Immature natural killer cell (primary cell): Measurements from ENCODE around the gene SF3A1. TPM values are rescaled to one million over a fixed set of nuclear protein-coding genes. Genes with fewer than 3 reads are reported as not detected.

Experiments
- DNase-seq, 3 donors: peaks; one replicate each; pipeline ENCODE4 v3.0.0; 2022; ENCODE audit warnings: mixed read lengths in 1 of 3
- H3K27ac Mint-ChIP-seq, 6 donors: one replicate each; pipeline ENCODE4 v1.8.0; 2020; ENCODE audit warnings: mixed read lengths in 6 of 6, mild to moderate bottlenecking in 5 of 6, inconsistent platforms in 4 of 6, moderate library complexity in 3 of 6
- H3K27me3 Mint-ChIP-seq, 3 donors: one replicate each; pipeline ENCODE4 v1.8.0; 2020 to 2021; ENCODE audit warnings: low read depth in 3 of 3, mild to moderate bottlenecking in 3 of 3, mixed read lengths in 3 of 3, moderate library complexity in 3 of 3, inconsistent platforms in 1 of 3
- H3K36me3 Mint-ChIP-seq, 3 donors: one replicate each; pipeline ENCODE4 v1.8.0; 2020; ENCODE audit warnings: mixed read lengths in 3 of 3, inconsistent platforms in 2 of 3, mild to moderate bottlenecking in 2 of 3
- H3K4me1 Mint-ChIP-seq, 2 donors: one replicate each; pipeline ENCODE4 v1.8.0; 2020; ENCODE audit warnings: inconsistent platforms in 2 of 2, mild to moderate bottlenecking in 2 of 2, mixed read lengths in 2 of 2, moderate library complexity in 1 of 2
- H3K4me3 Mint-ChIP-seq, 5 donors: one replicate each; pipeline ENCODE4 v1.8.0; 2020; ENCODE audit warnings: mild to moderate bottlenecking in 5 of 5, mixed read lengths in 5 of 5, inconsistent platforms in 3 of 5, moderate library complexity in 3 of 5
- H3K9me3 Mint-ChIP-seq, 6 donors: one replicate each; pipeline ENCODE4 v1.8.0; 2020; ENCODE audit warnings: mild to moderate bottlenecking in 6 of 6, mixed read lengths in 6 of 6, inconsistent platforms in 4 of 6, moderate library complexity in 3 of 6
- polyA plus RNA-seq, 3 donors: library from polyadenylated mRNA; unstranded; fragments of 300-500 nt; fragmentation: Illumina TruSeq; gene quantifications; one replicate each; pipeline ENCODE4 v1.2.3, GENCODE V29; 2021

SF3A1 gene
- polyA plus RNA-seq, 3 donors from 2014 or later, result 35.5 to 133 (median 69.6) TPM

DNA sequence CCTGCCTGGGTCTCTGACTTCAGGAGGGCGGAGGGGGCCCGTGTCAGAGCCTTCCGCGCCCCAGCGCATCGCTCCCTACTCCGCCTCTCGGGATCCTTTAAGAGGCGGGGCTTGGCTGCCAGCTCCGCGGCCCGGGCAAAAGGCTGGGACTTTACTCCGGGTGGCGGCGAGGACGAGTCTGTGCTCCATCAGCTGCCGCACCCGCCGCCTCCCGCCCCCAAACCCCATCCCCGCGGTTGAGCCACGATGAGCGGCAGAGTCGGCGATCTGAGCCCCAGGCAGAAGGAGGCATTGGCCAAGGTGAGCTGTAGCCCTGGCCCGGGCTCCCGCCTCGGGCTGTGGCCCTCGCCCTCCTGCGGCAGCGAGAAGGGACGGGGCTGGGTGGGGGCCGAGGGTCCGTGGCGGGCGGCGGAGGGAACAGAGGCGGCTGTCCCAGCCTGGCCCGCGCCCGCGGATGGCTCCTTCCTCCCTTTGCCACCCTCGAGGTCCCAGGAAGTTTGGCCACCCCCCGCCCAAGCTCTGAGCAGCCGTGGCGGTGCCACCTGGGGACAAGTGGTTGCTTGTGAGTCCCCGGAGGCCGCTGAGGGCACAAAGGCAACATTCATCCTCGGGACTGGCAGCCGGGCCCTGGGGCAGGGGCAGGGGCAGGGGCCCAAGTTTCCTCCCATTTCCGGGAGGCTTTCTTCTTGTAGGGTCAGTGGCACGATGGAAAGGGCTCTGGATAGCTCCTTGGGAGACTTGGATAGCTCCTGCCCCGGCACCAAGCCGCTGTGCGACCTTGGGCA lies 40.4 kb upstream of the SF3A1 start, which contains the start of gene SEC14L2:
Gene SEC14L2, plus strand, starts transcription at position 148 of the 785 bp plus-strand sequence. Its CDS starts 99 bp downstream, at position 247.
- Mint-ChIP-seq H3K36me3 (no peaks in the 10 kb centered on the region), H3K4me1 (peaks cover 17 to 25% of the 10 kb centered on the region in 2 donors), H3K9me3 (no peaks in the 10 kb centered on the region), H3K27ac (no peak within 1 kb of the TSS), H3K4me3 (peak within 1 kb of the TSS; percentile 38 to 73 (median 51)), H3K27me3 (peaks cover 9 to 35% (median 16%) of the 10 kb centered on the region in 3 donors)
- peak in 1 of 3 donors; percentile 9 for DNase-seq

- Mint-ChIP-seq H3K27ac (no peak overlapping the region), H3K36me3 (no peaks in the 10 kb centered on the region), H3K9me3 (no peaks in the 10 kb centered on the region), H3K4me1 (peaks cover 15 to 23% of the 10 kb centered on the region in 2 donors), H3K4me3 (no peak overlapping the region), H3K27me3 (peaks cover 9 to 27% (median 11%) of the 10 kb centered on the region in 3 donors)
- no peak for DNase-seq
Observed at GRCh38 chr22:30393885-30394284, 37.2 kb upstream of the SF3A1 start.

GRCh38 chr22:30393322-30393680 lies 36.6 kb upstream of the SF3A1 start:
- Mint-ChIP-seq H3K27ac (no peak overlapping the region), H3K36me3 (no peaks in the 10 kb centered on the region), H3K9me3 (no peaks in the 10 kb centered on the region), H3K4me3 (no peak overlapping the region), H3K4me1 (peaks cover 9 to 17% of the 10 kb centered on the region in 2 donors), H3K27me3 (peaks cover 7 to 22% (median 8%) of the 10 kb centered on the region in 3 donors)
- no peak for DNase-seq

DNA sequence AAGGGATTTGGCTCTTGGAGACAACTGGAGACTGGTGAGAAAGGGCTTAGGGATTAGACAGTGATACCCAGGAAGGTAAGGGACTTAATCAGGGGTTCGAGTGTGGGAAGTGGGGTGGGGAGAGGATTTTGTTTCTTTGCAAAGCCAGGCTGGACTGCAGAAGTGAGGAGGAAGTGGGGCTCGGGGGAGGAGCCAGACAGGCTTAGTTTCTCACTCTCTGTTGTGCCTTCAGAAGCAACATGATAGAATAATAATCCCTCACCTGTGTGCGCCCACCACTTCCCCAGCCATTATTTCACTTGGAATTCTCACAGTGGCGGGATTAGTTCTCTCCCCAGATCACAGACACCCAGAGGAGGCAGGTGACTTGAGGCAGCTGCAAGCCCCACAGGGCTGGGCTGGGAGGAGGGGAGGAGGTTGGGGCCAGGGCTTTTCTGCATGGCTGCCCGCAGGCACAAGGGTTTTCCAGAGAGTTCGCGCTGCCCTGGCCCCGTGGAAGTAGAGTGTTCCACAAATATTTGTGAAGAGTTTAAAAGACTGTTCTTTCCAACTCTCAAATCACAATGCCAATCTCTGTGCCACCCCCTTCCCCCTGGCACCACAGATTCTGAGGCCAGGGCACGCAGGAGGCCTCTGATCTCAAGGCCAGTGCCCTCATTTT lies 36.1 kb upstream of the SF3A1 start:
- Mint-ChIP-seq H3K36me3 (no peaks in the 10 kb centered on the region), H3K4me1 (peaks cover 4 to 12% of the 10 kb centered on the region in 2 donors), H3K27ac (no peak overlapping the region), H3K4me3 (no peak overlapping the region), H3K27me3 (peaks cover 1 to 22% (median 8%) of the 10 kb centered on the region in 3 donors), H3K9me3 (no peaks in the 10 kb centered on the region)
- no peak for DNase-seq

DNA sequence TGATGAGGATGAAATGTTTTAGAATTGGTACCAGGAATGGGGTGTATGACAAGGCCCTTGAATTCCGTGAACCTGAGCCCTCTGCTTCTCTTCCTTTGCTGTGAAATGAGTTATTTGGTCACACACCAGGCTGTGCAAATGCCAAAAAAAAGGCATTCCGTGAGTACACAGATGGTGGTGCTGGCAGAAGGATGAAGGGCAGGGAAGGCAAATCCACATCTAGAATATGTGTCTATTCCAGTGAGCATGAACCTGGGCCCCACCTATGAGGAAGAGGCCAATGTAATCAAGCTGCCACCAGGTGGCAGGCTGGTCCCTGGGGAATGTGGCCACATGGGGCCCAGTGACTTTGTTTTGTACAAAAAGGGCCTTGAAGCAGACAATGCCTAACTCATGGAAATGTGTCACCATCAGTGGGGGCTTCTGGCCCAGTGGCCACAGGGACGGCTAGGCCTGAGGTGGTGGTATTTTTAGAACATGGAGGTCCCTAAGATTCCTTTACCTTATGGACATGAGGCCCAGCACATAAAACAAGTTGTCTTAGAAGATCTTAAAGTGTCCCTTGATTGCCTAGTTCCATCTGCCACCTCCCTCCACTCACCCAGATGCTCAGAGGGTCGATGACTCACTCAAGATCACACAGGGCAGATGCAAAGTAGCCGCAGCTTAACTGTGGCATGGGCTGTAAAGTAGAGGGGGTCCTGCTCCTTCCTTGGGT lies 34.4 kb upstream of the SF3A1 start:
- Mint-ChIP-seq H3K27me3 (peaks cover 0 to 17% (median 8%) of the 10 kb centered on the region in 3 donors), H3K27ac (peak overlapping the region in 3 of 6 donors; percentile 29 to 84 (median 64)), H3K9me3 (no peaks in the 10 kb centered on the region), H3K4me1 (peaks cover 6 to 8% of the 10 kb centered on the region in 2 donors), H3K36me3 (no peaks in the 10 kb centered on the region), H3K4me3 (no peak overlapping the region)
- DNase-seq, result peak; percentile 59 to 72 (median 61)

- peaks cover 0 to 3% (median 0%) of the 10 kb centered on the region in 3 donors for H3K36me3 Mint-ChIP-seq
- peak within 1 kb of the TSS in 5 of 6 donors; percentile 44 to 85 (median 59) for H3K27ac Mint-ChIP-seq
- peak; percentile 84 to 86 (median 84) for DNase-seq
- H3K4me1 Mint-ChIP-seq, result peaks cover 0 to 8% of the 10 kb centered on the region in 2 donors
- peak within 1 kb of the TSS; percentile 71 to 86 (median 79) for H3K4me3 Mint-ChIP-seq
- H3K27me3 Mint-ChIP-seq, result peaks cover 2 to 4% (median 3%) of the 10 kb centered on the region in 3 donors
- no peaks in the 10 kb centered on the region for H3K9me3 Mint-ChIP-seq
Observed at GRCh38 chr22:30386960-30387827, 30.5 kb upstream of the SF3A1 start, which contains the start of gene RNF215. Gene RNF215 (minus strand): TSS chr22:30387411. CDS start chr22:30387313, 98 bp downstream.

DNA sequence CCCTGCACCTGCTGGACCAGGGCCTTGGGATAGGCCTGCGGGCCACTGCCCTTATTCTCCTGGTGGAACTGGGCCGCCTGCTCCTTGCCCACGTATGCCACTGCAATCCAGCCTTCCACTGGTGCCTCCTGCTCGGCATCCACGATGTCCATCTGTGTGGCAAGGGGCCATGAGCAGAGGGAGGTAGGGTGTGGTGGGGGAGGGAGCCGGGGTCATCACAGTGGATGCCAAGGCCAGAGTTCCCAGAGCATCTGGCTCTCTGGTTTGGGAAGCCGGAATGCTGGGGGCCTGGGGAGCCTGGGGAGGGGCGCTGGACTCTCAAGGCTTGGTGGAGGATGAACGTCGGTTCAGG lies 29.9 kb upstream of the SF3A1 start:
- Mint-ChIP-seq H3K27me3 (peaks cover 2 to 4% (median 4%) of the 10 kb centered on the region in 3 donors), H3K4me3 (peak overlapping the region; percentile 70 to 86 (median 79)), H3K36me3 (peaks cover 0 to 3% (median 0%) of the 10 kb centered on the region in 3 donors), H3K27ac (peak overlapping the region in 3 of 6 donors; percentile 32 to 83 (median 57)), H3K9me3 (no peaks in the 10 kb centered on the region), H3K4me1 (peaks cover 0 to 8% of the 10 kb centered on the region in 2 donors)
- no peak for DNase-seq

GRCh38 chr22:30385942-30386341 lies 29.2 kb upstream of the SF3A1 start:
- Mint-ChIP-seq H3K9me3 (no peaks in the 10 kb centered on the region), H3K27me3 (peaks cover 2 to 4% (median 2%) of the 10 kb centered on the region in 3 donors), H3K4me1 (peaks cover 0 to 8% of the 10 kb centered on the region in 2 donors), H3K4me3 (peak overlapping the region; percentile 7 to 86 (median 71)), H3K36me3 (peaks cover 0 to 3% (median 0%) of the 10 kb centered on the region in 3 donors), H3K27ac (peak overlapping the region in 2 of 6 donors; percentile 33 to 69)
- no peak for DNase-seq

GRCh38 chr22:30383061-30383460 lies 26.4 kb upstream of the SF3A1 start:
- Mint-ChIP-seq H3K27ac (no peak overlapping the region), H3K9me3 (no peaks in the 10 kb centered on the region), H3K36me3 (peaks cover 0 to 4% (median 0%) of the 10 kb centered on the region in 3 donors), H3K4me1 (peaks cover 0 to 8% of the 10 kb centered on the region in 2 donors), H3K4me3 (no peak overlapping the region), H3K27me3 (peaks cover 2 to 4% (median 2%) of the 10 kb centered on the region in 3 donors)
- DNase-seq, result no peak

DNA sequence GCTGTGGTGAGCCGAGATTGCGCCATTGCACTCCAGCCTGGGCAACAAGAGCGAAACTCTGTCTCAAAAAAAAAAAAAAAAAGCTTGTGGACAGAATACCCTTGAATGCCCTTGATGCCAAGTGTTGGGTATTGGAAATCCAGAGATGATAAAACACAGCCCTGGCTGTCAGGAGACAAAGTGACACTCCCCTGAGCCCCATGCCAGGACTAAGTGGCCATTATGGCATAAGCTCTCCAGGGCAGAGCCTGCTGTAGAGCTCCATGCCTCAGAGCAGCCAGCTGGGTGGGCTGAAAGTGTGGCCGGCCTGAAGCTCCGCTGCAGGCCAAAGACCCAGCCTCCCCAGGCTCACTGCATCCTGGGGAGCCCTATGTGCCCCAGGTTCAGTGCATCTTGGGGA lies 25.6 kb upstream of the SF3A1 start:
- Mint-ChIP-seq H3K9me3 (no peaks in the 10 kb centered on the region), H3K4me3 (no peak overlapping the region), H3K27me3 (peaks cover 2 to 3% (median 2%) of the 10 kb centered on the region in 3 donors), H3K4me1 (peaks cover 0 to 5% of the 10 kb centered on the region in 2 donors), H3K27ac (no peak overlapping the region), H3K36me3 (peaks cover 0 to 7% (median 0%) of the 10 kb centered on the region in 3 donors)
- no peak for DNase-seq

DNA sequence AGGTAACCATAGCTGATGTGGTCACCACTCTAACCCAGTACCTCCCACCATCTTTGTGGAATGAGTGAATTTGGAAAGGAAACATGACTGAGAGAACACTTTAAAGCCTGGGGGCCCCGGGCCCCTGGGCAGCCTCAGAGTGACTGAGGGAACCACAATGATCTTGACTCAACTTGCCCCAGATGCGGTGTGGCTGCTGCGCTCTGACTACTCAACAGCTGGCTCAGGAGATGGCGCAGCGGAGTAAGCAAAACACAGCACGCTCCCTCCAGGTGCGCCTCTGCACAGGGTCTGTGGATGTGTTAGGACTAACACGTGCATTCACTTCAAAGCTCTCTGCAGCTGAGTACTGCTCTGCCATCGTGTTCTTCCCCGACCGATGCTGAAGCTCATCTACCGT lies 24.6 kb upstream of the SF3A1 start:
- peaks cover 0 to 7% (median 0%) of the 10 kb centered on the region in 3 donors for H3K36me3 Mint-ChIP-seq
- H3K27ac Mint-ChIP-seq, result no peak overlapping the region
- DNase-seq, result no peak
- peaks cover 2% of the 10 kb centered on the region in 3 donors for H3K27me3 Mint-ChIP-seq
- H3K9me3 Mint-ChIP-seq, result no peaks in the 10 kb centered on the region
- H3K4me1 Mint-ChIP-seq, result peaks cover 0 to 1% of the 10 kb centered on the region in 2 donors
- H3K4me3 Mint-ChIP-seq, result no peak overlapping the region

- Mint-ChIP-seq H3K36me3 (peaks cover 0 to 7% (median 0%) of the 10 kb centered on the region in 3 donors), H3K9me3 (no peaks in the 10 kb centered on the region), H3K4me1 (no peaks in the 10 kb centered on the region), H3K4me3 (no peak overlapping the region), H3K27me3 (peaks cover 2 to 4% (median 2%) of the 10 kb centered on the region in 3 donors), H3K27ac (no peak overlapping the region)
- no peak for DNase-seq
Observed at GRCh38 chr22:30380011-30380410, 23.3 kb upstream of the SF3A1 start.
